Measurements from ENCODE around the gene CLEC17A.

DNA sequence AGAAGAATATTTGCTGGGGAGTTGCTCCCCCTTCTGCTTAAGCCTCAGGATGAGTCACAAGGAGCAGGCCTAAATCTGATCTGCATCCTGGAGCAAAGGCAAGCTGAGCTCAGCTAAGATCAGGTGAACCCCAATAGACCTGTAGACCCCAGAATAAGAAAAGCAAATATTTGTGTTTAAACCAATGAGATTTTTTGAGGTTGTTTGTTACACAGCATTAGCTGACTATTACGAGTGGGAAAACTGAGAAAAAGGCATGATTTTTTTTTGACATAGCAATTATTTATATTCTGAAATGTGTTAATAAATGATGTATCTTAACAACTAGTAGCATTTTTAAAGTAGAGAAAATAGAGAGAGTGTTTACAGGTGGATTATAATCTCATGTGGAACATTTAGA, 46.7 kb downstream of the CLEC17A start:
- TF ChIP-seq, protein P1, sequence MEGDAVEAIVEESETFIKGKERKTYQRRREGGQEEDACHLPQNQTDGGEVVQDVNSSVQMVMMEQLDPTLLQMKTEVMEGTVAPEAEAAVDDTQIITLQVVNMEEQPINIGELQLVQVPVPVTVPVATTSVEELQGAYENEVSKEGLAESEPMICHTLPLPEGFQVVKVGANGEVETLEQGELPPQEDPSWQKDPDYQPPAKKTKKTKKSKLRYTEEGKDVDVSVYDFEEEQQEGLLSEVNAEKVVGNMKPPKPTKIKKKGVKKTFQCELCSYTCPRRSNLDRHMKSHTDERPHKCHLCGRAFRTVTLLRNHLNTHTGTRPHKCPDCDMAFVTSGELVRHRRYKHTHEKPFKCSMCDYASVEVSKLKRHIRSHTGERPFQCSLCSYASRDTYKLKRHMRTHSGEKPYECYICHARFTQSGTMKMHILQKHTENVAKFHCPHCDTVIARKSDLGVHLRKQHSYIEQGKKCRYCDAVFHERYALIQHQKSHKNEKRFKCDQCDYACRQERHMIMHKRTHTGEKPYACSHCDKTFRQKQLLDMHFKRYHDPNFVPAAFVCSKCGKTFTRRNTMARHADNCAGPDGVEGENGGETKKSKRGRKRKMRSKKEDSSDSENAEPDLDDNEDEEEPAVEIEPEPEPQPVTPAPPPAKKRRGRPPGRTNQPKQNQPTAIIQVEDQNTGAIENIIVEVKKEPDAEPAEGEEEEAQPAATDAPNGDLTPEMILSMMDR (IDR thresholded peaks at IDR 0.05) = no peak
- no peak for TF ChIP-seq ZFX (IDR thresholded peaks at IDR 0.05; ENCODE audit: borderline replicate concordance)

Measured in 22Rv1 (cell line).